GM10248 (cell line): ENCODE data around the gene CLCN7.
A peak's percentile ranks its signal among the peaks of the same experiment; 100 is the strongest.

Source experiments
- CTCF ChIA-PET: fragments of 300-600 bp; sonication (Branson Sonifier 250); formaldehyde crosslinking; extraction: SDS; loops from one replicate; lab custom pipeline; 2021; ENCODE audit warnings: antibody characterized with exemption; lab: Yijun Ruan, JAX
- POLR2A ChIA-PET: fragments of 350-650 bp; sonication (Branson Sonifier 250); formaldehyde crosslinking; extraction: SDS; loops from one replicate; lab custom pipeline; 2020; ENCODE audit warnings: antibody characterized with exemption; lab: Yijun Ruan, JAX
- DNase-seq: peaks from one replicate; pipeline ENCODE4 v3.0.0; 2012; ENCODE audit errors: extremely low spot score
- TF ChIP-seq, protein P1 (sequence below): IDR thresholded peaks from 2 replicates; pipeline ENCODE4 v1.5.1; 2012; ENCODE audit warnings: mild to moderate bottlenecking, low read depth; ENCODE audit errors: extremely low read depth, missing control alignments, control extremely low read depth

CLCN7 gene

GRCh38 chr16:1430214-1430758 is 44.5 kb downstream of the CLCN7 start:
- ChIA-PET POLR2A (no interaction called here), CTCF (interaction anchor here (1.1 to 2.0 kb wide), 2 partner anchors 9 to 12 kb away, joined by 4 to 9 read pairs; no protein-coding TSS in a partner anchor)
- DNase-seq: no peak
- TF ChIP-seq, protein P1, sequence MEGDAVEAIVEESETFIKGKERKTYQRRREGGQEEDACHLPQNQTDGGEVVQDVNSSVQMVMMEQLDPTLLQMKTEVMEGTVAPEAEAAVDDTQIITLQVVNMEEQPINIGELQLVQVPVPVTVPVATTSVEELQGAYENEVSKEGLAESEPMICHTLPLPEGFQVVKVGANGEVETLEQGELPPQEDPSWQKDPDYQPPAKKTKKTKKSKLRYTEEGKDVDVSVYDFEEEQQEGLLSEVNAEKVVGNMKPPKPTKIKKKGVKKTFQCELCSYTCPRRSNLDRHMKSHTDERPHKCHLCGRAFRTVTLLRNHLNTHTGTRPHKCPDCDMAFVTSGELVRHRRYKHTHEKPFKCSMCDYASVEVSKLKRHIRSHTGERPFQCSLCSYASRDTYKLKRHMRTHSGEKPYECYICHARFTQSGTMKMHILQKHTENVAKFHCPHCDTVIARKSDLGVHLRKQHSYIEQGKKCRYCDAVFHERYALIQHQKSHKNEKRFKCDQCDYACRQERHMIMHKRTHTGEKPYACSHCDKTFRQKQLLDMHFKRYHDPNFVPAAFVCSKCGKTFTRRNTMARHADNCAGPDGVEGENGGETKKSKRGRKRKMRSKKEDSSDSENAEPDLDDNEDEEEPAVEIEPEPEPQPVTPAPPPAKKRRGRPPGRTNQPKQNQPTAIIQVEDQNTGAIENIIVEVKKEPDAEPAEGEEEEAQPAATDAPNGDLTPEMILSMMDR: no peak

- TF ChIP-seq, protein P1: no peak
- POLR2A ChIA-PET: no interaction called here
- CTCF ChIA-PET: interaction anchor here (1.0 to 2.0 kb wide), 4 partner anchors 9 to 134 kb away, joined by 3 to 9 read pairs (median 4); no protein-coding TSS in a partner anchor
- no peak for DNase-seq
Observed at GRCh38 chr16:1429631-1430030, 45.2 kb downstream of the CLCN7 start.

GRCh38 chr16:1429012-1429411 is 45.8 kb downstream of the CLCN7 start:
- POLR2A ChIA-PET: no interaction called here
- CTCF ChIA-PET: interaction anchor here (1.0 to 2.0 kb wide), 5 partner anchors 9 to 135 kb away, joined by 3 to 9 read pairs (median 3); no protein-coding TSS in a partner anchor
- no peak for DNase-seq
- TF ChIP-seq, protein P1: no peak

- TF ChIP-seq, protein P1: peak; percentile 58
- ChIA-PET POLR2A (no interaction called here), CTCF (interaction anchor here (1.0 to 2.0 kb wide), 5 partner anchors 9 to 135 kb away, joined by 3 to 9 read pairs (median 3); no protein-coding TSS in a partner anchor)
- DNase-seq: peak; percentile 75
Observed at GRCh38 chr16:1428511-1428910, 46.3 kb downstream of the CLCN7 start.

DNA sequence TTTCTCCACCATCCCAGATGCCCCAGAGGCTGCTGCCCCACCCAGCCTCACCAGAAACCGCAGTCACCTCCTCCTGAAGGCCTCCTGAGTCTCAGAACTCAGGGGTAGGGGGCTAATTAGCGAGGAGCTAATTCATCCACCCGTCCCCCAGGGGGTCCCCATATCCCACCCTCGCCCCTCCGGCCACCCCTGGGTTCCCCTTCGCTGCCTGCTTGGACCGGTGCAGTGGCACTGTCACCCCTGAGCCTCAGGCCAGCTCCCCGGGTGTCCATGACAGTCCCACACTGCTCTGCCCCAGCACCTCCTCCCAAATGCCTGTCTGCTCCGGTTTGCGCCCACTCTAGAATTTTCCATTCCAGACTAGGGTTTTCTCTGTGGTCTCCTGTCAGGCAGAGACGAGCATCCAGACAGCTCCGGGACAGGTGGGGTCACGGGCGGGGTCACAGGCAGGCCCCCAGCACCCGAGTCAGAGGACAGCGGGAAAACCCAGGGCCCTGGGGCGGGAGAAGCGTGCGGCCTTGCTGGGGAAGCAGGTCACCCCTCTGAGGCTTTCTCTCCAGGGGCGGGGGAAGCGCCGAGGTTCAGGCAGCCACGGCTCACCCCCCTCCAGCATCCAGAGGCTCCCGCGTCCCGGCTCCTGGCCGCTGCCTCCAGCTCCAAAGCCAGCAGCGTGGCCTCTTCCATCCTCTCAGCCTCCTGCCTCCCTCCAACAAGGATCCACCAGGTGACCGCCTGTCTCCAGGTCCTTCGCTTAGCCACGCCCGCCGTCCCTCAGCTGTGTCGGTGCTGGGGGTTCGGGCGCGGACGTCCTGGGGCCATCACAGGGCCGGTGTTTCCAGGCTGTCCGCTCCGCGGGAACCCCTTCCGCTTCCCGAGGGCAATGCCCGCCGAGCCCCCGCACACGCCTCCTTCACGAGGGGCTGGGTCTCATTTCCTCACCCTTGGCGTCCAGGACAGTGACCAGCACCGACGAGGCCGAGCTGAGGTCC is 47.1 kb downstream of the CLCN7 start:
- ChIA-PET CTCF (interaction anchor here (0.7 to 1.7 kb wide), 6 partner anchors 10 to 136 kb away, joined by 3 to 4 read pairs (median 3); no protein-coding TSS in a partner anchor), POLR2A (no interaction called here)
- TF ChIP-seq, protein P1: no peak
- no peak for DNase-seq
